Gastrocnemius medialis (tissue), 4 donors: Measurements from ENCODE around the gene FYN.
"Not testable (repeated sequence)": the region's sequence is repeated elsewhere in the genome, so short reads cannot be mapped to it uniquely, and the experiment has no call there.

Experiments
- POLR2A ChIP-seq, 2 donors: fragments of 450-650 bp; IDR thresholded peaks; one replicate each; pipeline ENCODE4 v1.6.1; 2017; ENCODE audit warnings: antibody characterized with exemption in 2 of 2, mild to moderate bottlenecking in 2 of 2, moderate library complexity in 2 of 2
- TF ChIP-seq, protein P1 (sequence below), 5 experiments: fragments of 450-650 bp in 3 of 5; fragments of 200-600 bp in 2 of 5; sonication (generic) in 2 of 5; IDR thresholded peaks in 4 of 5; conservative IDR thresholded peaks in 1 of 5; 1 replicate in 4 of 5; 2 replicates in 1 of 5; pipeline ENCODE4 v1.5.1; 2016 to 2019; ENCODE audit warnings: antibody characterized with exemption in 5 of 5, mild to moderate bottlenecking in 3 of 5, moderate library complexity in 3 of 5

DNA sequence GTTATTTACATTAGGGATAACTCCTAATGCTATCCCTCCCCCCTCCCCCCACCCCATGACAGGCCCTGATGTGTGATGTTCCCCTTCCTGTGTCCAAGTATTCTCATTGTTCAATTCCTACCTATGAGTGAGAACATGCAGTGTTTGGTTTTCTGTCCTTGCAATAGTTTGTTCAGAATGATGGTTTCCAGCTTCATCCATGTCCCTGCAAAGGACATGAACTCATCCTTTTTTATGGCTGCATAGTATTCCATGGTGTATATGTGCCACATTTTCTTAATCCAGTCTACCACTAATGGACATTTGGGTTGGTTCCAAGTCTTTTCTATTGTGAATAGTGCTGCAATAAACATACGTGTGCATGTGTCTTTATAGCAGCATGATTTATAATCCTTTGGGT, 238.3 kb downstream of the FYN start:
- TF ChIP-seq, protein P1, sequence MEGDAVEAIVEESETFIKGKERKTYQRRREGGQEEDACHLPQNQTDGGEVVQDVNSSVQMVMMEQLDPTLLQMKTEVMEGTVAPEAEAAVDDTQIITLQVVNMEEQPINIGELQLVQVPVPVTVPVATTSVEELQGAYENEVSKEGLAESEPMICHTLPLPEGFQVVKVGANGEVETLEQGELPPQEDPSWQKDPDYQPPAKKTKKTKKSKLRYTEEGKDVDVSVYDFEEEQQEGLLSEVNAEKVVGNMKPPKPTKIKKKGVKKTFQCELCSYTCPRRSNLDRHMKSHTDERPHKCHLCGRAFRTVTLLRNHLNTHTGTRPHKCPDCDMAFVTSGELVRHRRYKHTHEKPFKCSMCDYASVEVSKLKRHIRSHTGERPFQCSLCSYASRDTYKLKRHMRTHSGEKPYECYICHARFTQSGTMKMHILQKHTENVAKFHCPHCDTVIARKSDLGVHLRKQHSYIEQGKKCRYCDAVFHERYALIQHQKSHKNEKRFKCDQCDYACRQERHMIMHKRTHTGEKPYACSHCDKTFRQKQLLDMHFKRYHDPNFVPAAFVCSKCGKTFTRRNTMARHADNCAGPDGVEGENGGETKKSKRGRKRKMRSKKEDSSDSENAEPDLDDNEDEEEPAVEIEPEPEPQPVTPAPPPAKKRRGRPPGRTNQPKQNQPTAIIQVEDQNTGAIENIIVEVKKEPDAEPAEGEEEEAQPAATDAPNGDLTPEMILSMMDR (IDR thresholded peaks at IDR 0.05 in 4 of 5, conservative IDR thresholded peaks at IDR 0.05 in 1 of 5): not testable (repeated sequence)
- TF ChIP-seq POLR2A (IDR thresholded peaks at IDR 0.05): not testable (repeated sequence)
